ENCODE data around the gene PCGF3.
"Not testable (repeated sequence)": the region's sequence is repeated elsewhere in the genome, so short reads cannot be mapped to it uniquely, and the experiment has no call there.

PCGF3 gene

DNA sequence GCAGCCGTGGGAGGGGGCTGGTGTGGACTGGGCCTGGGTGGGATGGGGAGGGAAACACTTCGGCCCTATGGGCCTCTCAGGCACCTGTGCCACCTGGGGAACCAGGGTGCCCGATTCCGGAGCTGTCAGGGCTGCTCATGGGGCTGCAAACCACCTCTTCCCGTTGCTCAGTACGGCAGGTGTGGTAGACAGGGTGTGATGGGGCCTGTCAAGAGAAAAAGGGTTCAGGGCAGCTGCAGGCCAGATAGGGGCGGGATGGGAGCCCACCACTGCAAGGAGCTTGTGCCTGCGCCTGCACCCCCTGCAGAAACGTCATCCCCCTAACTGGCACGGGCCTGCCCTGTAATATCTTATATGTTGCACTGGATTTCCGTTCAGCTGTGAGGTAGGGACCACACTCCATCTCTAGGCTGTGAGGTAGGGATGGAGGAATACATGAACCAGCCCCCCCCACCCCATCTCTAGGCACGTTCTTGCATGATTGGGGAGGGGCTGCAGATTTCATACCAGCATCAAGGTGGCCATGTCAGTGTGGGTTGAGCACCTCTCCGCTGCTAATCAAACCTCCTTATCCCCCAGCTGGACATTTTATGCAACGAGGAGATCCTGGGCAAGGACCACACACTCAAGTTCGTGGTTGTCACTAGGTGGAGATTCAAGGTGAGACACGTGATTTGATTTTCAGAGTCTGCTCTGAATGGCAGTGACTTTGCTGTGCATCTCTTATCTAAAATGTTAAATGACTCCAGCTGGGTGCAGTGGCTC is 59.0 kb downstream of the PCGF3 start:
- Histone ChIP-seq H3K36me3 (ENCODE audit: control insufficient read depth, insufficient read depth, low read length) (peaks cover 29% of the 10 kb centered on the region), H3K4me3 (ENCODE audit: low read length) (no peak overlapping the region), H3K4me1 (ENCODE audit: control insufficient read depth, insufficient read depth, low read length) (no peaks in the 10 kb centered on the region), H3K27me3 (ENCODE audit: control insufficient read depth, insufficient read depth, low read length) (no peaks in the 10 kb centered on the region), H3K27ac (ENCODE audit: low read depth, low read length) (no peak overlapping the region), H3K9ac (ENCODE audit: low read length) (no peak overlapping the region)

DNA sequence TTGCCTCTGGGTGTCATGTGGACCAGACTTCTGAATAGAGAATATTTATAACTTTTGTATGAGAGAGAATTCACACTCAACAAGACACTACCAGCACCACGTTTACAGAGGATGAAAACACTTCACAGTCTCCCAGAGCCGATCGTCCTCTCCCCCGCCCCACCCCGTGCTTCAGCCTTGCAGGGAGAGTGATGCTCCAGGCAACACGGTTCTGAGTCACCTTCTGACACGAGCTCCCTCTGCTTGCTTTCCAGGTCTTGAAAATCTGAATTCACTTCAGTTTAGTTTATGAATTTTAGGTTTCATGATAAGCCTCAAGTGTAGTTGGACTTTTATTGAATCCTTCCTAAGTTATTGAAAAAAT is 60.5 kb downstream of the PCGF3 start:
- no peaks in the 10 kb centered on the region for H3K4me1 ChIP-seq (ENCODE audit: control insufficient read depth, insufficient read depth, low read length)
- no peaks in the 10 kb centered on the region for H3K27me3 ChIP-seq (ENCODE audit: control insufficient read depth, insufficient read depth, low read length)
- H3K36me3 ChIP-seq (ENCODE audit: control insufficient read depth, insufficient read depth, low read length) = peaks cover 29% of the 10 kb centered on the region
- no peak overlapping the region for H3K27ac ChIP-seq (ENCODE audit: low read depth, low read length)
- no peak overlapping the region for H3K9ac ChIP-seq (ENCODE audit: low read length)
- H3K4me3 ChIP-seq (ENCODE audit: low read length) = no peak overlapping the region

DNA sequence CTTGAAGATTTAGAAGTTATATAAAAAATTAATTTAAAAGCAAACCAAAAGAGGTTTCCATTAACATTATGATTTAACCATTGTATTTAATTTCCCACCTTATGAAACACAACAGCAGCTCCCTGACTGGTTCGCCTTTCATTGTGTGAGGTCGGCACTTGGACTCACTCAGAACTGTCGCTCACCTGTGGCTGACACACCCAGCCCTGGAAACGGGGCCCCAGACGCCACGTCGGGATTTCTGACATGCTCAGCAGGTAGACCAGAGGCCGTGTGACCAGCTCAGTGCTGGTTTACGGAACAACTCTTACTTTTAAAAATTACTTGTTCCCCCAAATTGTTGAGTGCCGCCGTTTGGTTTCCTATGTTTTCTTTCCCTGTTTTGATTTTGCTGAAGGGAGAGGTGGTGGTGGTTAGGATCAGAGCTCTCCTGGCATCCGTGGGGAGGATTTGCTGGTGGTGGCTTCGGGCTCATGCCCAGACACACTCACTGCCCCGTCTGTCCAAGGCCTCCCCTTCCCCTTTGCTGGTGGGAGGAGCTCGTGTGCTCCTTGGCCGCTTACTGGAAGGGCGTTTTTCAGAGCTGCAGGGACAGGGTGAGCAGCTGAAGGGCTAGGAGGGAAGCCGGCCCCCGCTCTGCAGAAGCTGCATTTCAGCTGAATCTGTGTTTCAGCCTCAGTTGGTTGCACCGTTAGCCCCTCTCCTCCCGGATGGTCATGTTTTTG is 61.1 kb downstream of the PCGF3 start:
- Histone ChIP-seq H3K36me3 (ENCODE audit: control insufficient read depth, insufficient read depth, low read length) (peaks cover 26% of the 10 kb centered on the region), H3K27ac (ENCODE audit: low read depth, low read length) (no peak overlapping the region), H3K27me3 (ENCODE audit: control insufficient read depth, insufficient read depth, low read length) (no peaks in the 10 kb centered on the region), H3K4me1 (ENCODE audit: control insufficient read depth, insufficient read depth, low read length) (no peaks in the 10 kb centered on the region), H3K4me3 (ENCODE audit: low read length) (no peak overlapping the region), H3K9ac (ENCODE audit: low read length) (no peak overlapping the region)

DNA sequence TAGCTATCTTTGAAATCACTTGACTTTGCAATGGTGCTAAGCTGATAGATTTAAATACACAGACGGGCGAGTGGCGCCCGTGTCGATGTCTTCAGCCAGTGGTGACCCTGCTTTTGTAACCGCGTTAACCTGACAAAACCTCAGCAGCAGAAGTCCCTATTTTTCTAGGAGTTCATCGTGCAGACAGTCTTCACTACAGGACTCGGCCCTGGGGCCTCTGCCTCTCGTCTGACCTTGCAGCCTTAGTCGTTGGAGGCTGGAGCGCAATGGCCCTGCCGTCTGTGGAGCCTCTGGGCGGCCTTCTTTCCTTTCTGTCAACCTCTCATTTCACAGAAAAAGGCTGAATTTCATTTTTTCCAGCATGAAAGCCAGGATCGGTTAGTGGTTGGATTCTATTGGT is 62.4 kb downstream of the PCGF3 start:
- Histone ChIP-seq H3K4me3 (ENCODE audit: low read length) (no peak overlapping the region), H3K4me1 (ENCODE audit: control insufficient read depth, insufficient read depth, low read length) (no peaks in the 10 kb centered on the region), H3K36me3 (ENCODE audit: control insufficient read depth, insufficient read depth, low read length) (peaks cover 26% of the 10 kb centered on the region), H3K27ac (ENCODE audit: low read depth, low read length) (no peak overlapping the region), H3K9ac (ENCODE audit: low read length) (no peak overlapping the region), H3K27me3 (ENCODE audit: control insufficient read depth, insufficient read depth, low read length) (no peaks in the 10 kb centered on the region)

DNA sequence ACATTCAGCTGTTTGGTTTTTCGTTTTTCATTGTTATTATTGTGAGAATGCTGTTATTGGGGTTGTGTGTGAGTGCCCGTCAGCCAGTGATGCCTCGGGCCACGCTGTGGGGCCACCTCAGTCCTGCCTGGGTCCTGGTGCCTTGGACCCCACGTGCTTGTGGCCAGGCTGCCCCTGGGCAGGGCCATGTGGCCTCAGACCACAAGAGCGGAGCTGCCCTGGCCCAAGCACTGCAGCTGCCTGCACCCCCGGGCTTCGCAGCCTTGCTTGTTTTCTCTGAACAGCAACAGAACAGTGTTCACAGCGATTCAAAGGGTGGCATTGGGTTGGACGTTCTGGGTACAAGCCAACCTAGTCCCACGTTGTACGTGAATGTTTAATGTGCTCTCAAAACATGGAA is 63.4 kb downstream of the PCGF3 start:
- Histone ChIP-seq H3K4me3 (ENCODE audit: low read length) (no peak overlapping the region), H3K9ac (ENCODE audit: low read length) (no peak overlapping the region), H3K4me1 (ENCODE audit: control insufficient read depth, insufficient read depth, low read length) (no peaks in the 10 kb centered on the region), H3K36me3 (ENCODE audit: control insufficient read depth, insufficient read depth, low read length) (peaks cover 17% of the 10 kb centered on the region), H3K27ac (ENCODE audit: low read depth, low read length) (no peak overlapping the region), H3K27me3 (ENCODE audit: control insufficient read depth, insufficient read depth, low read length) (no peaks in the 10 kb centered on the region)

DNA sequence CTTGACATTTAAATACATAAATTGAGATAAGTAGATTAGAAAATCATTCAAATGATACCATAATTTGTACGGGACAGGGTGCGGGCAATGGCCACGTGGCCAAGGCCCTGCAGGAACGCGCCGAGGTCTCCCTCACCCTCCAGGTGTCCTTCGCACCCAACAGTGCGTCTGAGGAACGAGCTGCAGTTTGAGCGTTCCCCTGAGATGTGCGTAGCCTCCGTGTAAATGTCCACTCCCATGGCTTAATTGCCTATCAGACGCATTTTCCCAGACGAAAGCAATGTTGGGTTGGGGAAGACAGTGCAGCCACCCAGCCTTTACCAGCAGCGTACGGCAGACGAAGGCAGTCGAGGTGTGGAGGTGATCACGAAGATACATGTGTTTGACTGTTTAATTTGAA is 63.9 kb downstream of the PCGF3 start:
- H3K4me3 ChIP-seq (ENCODE audit: low read length) = no peak overlapping the region
- peaks cover 20% of the 10 kb centered on the region for H3K36me3 ChIP-seq (ENCODE audit: control insufficient read depth, insufficient read depth, low read length)
- H3K4me1 ChIP-seq (ENCODE audit: control insufficient read depth, insufficient read depth, low read length) = no peaks in the 10 kb centered on the region
- no peak overlapping the region for H3K27ac ChIP-seq (ENCODE audit: low read depth, low read length)
- H3K27me3 ChIP-seq (ENCODE audit: control insufficient read depth, insufficient read depth, low read length) = no peaks in the 10 kb centered on the region
- no peak overlapping the region for H3K9ac ChIP-seq (ENCODE audit: low read length)

DNA sequence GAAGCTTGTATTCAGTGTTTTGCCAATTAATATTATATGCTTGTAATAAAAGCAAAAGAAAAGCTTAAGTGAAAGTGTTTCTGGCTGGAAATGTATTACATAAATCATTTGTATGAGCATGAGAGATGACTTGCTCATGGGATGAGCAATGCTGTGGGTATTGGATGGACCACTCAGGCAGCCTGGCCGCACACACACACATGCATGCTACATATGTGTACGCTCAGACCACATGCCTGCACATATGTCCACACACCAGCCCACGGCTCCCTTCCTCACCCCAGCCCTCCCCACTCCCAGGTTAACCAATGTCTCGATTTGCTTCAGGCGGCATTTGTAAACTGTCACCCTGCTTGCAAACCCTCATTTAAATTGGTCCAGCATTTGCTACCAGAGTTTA is 64.4 kb downstream of the PCGF3 start:
- no peaks in the 10 kb centered on the region for H3K4me1 ChIP-seq (ENCODE audit: control insufficient read depth, insufficient read depth, low read length)
- no peak overlapping the region for H3K4me3 ChIP-seq (ENCODE audit: low read length)
- H3K36me3 ChIP-seq (ENCODE audit: control insufficient read depth, insufficient read depth, low read length) = peaks cover 22% of the 10 kb centered on the region
- H3K27me3 ChIP-seq (ENCODE audit: control insufficient read depth, insufficient read depth, low read length) = no peaks in the 10 kb centered on the region
- H3K9ac ChIP-seq (ENCODE audit: low read length) = no peak overlapping the region
- no peak overlapping the region for H3K27ac ChIP-seq (ENCODE audit: low read depth, low read length)

DNA sequence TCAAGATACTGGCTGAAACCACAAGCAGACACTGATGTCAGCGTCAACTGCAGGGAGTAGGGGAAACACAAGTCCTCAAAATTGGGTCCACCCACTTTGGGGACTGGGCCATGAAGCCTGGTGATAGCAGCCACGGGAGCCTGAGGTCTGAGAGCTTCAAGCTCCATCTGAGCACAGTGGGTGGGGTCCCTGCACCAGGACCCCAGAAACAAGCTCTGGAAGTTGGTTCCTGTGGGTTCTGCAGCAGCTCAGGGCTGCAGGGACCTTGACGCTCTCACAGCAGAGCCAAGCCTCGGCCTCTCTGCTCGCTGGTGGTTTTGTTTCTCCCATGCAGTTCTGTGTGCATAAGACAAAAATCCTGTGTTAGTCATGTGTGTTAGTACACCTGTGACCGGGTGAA is 65.8 kb downstream of the PCGF3 start:
- Histone ChIP-seq H3K36me3 (ENCODE audit: control insufficient read depth, insufficient read depth, low read length) (peaks cover 28% of the 10 kb centered on the region), H3K4me3 (ENCODE audit: low read length) (no peak overlapping the region), H3K27me3 (ENCODE audit: control insufficient read depth, insufficient read depth, low read length) (no peaks in the 10 kb centered on the region), H3K9ac (ENCODE audit: low read length) (no peak overlapping the region), H3K27ac (ENCODE audit: low read depth, low read length) (no peak overlapping the region), H3K4me1 (ENCODE audit: control insufficient read depth, insufficient read depth, low read length) (no peaks in the 10 kb centered on the region)

DNA sequence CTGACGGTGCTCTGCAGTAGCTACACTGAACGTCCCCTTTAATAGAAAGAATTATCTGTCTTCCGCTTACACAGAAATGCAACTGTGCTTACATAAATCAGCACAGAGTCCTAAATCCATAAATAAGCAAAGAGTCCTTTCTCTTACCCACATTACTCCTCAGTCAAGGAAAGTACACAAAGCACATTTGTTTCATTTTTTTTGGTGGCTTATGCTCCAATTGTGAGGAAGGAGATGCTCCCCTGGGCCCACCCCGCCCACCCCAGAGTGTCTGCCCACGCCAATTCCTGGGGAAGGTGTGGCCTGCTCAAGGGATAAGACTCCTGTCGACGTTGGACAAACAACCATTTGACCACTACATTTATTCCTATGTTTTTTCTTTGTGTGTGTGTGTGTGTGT is 66.5 kb downstream of the PCGF3 start:
- peaks cover 27% of the 10 kb centered on the region for H3K36me3 ChIP-seq (ENCODE audit: control insufficient read depth, insufficient read depth, low read length)
- H3K27me3 ChIP-seq (ENCODE audit: control insufficient read depth, insufficient read depth, low read length) = no peaks in the 10 kb centered on the region
- H3K27ac ChIP-seq (ENCODE audit: low read depth, low read length) = no peak overlapping the region
- no peaks in the 10 kb centered on the region for H3K4me1 ChIP-seq (ENCODE audit: control insufficient read depth, insufficient read depth, low read length)
- H3K4me3 ChIP-seq (ENCODE audit: low read length) = no peak overlapping the region
- no peak overlapping the region for H3K9ac ChIP-seq (ENCODE audit: low read length)

DNA sequence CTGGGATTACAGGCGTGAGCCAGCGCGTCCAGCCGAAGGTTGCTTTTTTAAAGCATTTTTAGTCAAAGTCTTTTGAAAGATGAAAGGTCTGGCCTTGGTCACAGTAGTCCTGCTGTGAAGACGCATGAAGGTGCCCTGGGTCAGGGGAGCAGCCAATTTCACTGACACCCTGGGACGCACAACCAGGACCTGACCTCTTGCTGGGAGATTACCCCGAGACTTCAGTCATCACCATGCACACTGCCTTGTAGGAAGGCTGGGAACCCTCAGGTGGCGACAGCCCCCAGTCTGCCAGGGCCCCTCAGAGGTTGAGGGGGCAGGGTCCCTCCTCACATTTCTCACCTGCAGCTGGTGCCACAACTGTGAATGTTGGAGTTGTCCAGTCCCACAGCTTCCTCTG is 67.1 kb downstream of the PCGF3 start:
- H3K9ac ChIP-seq (ENCODE audit: low read length) = no peak overlapping the region
- H3K27ac ChIP-seq (ENCODE audit: low read depth, low read length) = no peak overlapping the region
- no peak overlapping the region for H3K4me3 ChIP-seq (ENCODE audit: low read length)
- H3K4me1 ChIP-seq (ENCODE audit: control insufficient read depth, insufficient read depth, low read length) = no peaks in the 10 kb centered on the region
- H3K36me3 ChIP-seq (ENCODE audit: control insufficient read depth, insufficient read depth, low read length) = peaks cover 28% of the 10 kb centered on the region
- H3K27me3 ChIP-seq (ENCODE audit: control insufficient read depth, insufficient read depth, low read length) = no peaks in the 10 kb centered on the region

DNA sequence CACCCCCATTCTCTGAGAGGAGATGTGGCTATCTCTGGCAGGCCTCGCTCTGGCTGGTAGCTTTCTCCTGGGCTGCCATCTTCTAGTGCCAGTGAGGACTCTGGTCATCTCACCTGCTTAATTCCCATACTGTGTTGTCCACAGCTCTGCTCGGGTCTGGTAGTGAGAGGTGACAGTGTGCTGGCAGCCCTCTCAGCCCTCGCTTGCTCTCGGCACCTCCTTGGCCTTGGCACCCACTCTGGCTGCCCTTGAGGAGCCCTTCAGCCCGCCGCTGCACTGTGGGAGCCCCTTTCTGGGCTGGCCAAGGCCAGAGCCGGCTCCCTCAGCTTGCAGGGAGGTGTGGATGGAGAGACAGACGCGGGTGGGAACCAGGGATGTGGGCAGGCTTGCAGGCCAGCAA is 67.6 kb downstream of the PCGF3 start:
- no peak overlapping the region for H3K4me3 ChIP-seq (ENCODE audit: low read length)
- H3K4me1 ChIP-seq (ENCODE audit: control insufficient read depth, insufficient read depth, low read length) = no peaks in the 10 kb centered on the region
- no peaks in the 10 kb centered on the region for H3K27me3 ChIP-seq (ENCODE audit: control insufficient read depth, insufficient read depth, low read length)
- no peak overlapping the region for H3K27ac ChIP-seq (ENCODE audit: low read depth, low read length)
- H3K36me3 ChIP-seq (ENCODE audit: control insufficient read depth, insufficient read depth, low read length) = peaks cover 28% of the 10 kb centered on the region
- no peak overlapping the region for H3K9ac ChIP-seq (ENCODE audit: low read length)

DNA sequence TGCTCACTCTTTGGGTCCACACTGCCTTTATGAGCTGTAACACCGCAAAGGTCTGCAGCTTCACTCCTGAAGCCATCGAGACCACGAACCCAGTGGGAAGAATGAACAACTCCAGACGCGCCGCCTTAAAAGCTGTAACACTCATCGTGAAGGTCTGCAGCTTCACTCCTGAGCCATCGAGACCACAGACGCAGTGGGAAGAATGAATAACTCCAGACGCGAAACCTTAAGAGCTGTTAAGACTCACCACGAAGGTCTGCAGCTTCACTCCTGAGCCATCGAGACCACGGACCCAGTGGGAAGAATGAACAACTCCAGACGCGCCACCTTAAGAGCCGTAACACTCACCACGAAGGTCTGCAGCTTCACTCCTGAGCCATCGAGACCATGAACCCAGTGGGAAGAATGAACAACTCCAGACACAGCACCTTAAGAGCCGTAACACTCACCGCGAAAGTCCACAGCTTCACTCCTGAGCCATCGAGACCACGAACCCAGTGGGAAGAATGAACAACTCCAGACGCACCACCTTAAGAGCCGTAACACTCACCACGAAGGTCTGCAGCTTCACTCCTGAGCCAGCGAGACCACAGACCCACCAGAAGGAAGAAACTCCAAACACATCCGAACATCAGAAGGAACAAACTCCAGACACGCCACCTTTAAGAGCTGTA is 68.9 kb downstream of the PCGF3 start:
- H3K27me3 ChIP-seq (ENCODE audit: control insufficient read depth, insufficient read depth, low read length); H3K4me3 ChIP-seq (ENCODE audit: low read length); H3K9ac ChIP-seq (ENCODE audit: low read length); H3K27ac ChIP-seq (ENCODE audit: low read depth, low read length); H3K4me1 ChIP-seq (ENCODE audit: control insufficient read depth, insufficient read depth, low read length): not testable (repeated sequence)
- peaks cover 24% of the 10 kb centered on the region for H3K36me3 ChIP-seq (ENCODE audit: control insufficient read depth, insufficient read depth, low read length)
